HG02678 (cell line): ENCODE results near the gene WDR1.

ENCODE experiments used
- ATAC-seq: cut with Tn5 transposase; IDR thresholded peaks from one replicate; pipeline ENCODE4 v1.9.1; 2021; ENCODE audit warnings: mild to moderate bottlenecking, moderate library complexity; ENCODE audit not compliant: unreplicated experiment

Gene WDR1

DNA sequence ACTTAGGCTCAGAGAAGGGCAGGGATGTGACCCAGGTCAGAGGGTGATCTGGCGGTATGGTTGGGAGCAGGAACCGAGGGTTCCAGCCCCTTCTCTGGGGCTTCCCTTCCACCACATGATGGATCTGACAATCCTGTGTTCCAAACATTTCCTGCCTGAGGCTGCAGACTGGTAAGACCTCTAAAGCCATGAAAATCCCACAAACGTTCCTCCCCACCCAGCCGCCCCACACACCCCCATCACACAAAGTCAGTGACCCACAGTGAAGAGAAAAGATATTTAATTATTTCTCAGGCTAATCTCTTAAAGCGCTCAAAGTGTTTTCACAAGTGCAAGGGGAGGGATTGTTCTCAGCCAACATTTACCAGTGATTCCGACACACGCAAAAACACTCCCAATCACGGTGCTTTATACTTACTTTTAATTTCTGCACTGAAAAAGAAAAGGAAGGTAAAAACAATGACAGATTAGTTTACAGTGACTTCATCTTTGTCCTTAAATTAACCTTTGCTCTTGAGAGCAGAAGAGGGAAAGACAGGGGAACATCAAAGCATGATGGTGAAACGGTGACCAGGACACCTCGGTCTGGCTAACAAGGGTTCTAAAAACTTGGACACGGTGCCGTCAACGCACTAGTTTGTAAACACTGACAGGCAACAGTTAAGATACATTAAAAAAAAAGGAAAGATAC is 42.4 kb downstream of the WDR1 start:
- no peak for ATAC-seq

DNA sequence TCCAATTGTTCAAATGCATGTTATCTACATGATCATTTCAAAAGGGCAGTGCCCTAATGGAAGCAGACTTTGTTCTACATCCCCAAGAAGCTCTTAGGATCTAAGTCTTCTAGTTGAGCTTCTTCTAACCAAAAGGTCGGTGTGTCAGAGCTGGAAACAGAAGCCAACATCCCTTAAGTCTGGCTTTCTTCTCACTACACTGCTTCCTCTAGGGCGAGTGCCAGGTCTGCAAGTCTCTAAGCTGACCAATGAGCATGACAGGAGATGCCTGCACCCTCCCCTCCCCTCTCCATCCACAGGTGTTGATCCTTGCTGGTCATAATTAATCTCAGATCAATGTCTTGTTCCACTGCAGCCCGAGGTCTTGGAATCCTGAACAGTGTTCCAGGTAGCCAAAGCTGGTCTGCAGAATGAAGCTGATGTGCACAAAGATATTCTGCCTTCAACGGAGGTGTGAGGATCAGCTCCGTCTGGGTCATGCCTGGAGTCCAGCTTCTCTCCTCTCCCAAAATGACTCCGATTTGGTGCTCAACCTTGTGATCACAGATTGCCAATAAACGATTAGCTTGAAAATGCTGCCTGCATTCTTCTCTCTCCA is 44.1 kb downstream of the WDR1 start:
- ATAC-seq, result no peak

DNA sequence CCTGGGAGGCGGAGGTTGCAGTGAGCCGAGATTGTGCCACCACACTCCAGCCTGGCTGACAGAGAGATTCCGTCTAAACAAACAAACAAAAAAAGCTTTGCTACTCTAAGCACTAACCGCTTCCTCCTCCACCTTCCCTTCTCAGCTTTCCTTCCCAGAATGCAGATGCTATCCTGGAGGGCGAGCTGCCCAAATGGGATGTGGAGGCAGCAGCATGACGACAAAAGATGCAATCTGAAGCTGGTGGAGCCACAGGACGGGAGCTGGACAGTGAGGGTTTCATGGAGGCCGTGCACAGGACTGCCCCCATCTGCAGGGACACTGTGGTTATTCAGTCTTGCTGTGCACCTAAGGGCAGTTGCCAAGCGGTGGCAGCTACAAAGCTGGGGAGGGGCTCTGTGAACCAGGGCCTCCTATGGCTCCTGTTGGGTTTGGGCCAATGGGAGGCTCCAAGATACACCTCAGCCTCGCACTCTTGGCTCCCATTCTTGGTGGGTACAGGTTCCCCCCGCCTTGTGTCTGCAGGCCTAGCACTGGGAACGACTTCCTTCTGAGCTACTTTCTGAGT is 47.4 kb downstream of the WDR1 start:
- no peak for ATAC-seq

DNA sequence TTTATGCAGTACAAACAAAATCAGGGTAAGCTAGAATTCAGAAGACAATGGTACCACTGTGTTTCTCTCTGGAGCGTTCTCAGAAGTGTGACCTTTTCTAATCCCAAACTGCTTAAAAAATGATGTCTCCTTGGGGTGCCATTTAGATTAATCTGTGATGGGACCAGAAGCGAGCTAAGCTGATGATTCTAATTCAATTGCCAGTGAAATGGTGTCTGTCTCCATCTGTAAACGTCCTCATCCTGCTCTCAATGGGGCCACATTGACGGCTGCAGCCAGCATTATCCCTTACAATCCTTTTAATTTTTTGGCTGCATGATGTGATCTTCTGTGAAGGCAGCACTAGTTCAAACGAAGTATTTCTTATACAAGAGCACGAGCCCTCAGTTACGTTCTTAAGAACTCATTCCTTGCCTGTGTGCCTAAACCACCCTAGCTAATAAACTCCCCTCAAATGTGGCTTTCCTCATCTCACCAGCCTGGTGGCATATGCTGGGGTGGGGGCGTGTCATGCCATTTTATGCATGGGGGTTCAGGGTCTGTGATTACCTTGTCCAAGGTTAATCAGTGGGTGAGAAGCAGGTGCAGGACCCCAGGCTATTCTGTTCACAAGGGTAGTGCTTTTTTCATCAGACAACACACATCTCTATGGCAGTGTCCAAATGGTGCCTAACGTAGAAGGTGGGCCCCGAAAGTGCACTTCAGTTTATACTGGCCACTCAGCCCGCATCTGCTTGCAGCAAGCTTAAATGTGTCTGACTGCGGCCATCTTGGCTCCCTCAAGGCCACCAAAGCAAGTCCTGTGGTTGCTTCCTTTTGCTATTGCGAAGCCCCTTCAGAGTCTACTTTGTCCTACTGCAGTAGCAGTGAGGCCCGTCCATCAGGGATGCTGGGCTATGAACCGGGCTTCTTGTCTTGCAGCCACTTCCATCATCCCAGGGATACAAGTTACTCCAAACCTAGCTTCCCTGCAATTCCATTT is 49.6 kb downstream of the WDR1 start:
- no peak for ATAC-seq

DNA sequence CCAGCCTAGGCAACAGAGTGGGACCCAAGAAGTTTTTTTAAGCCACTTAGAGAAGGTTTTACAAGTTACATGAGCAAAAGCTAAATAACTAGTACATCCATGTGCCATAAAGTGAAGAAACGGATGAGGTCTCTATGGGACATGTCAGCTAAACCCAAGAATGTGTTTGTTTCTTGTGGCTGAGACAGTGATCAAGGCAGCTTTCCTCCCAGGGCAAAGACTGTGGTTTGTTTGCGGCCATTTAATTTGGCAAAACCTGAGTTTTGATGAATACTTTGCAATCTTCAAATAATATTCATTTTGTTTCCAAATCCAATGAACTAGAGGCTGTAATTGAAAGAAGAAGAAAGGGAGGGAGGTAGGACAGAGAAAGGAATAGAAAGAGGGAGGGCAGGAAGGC is 50.4 kb downstream of the WDR1 start:
- no peak for ATAC-seq

DNA sequence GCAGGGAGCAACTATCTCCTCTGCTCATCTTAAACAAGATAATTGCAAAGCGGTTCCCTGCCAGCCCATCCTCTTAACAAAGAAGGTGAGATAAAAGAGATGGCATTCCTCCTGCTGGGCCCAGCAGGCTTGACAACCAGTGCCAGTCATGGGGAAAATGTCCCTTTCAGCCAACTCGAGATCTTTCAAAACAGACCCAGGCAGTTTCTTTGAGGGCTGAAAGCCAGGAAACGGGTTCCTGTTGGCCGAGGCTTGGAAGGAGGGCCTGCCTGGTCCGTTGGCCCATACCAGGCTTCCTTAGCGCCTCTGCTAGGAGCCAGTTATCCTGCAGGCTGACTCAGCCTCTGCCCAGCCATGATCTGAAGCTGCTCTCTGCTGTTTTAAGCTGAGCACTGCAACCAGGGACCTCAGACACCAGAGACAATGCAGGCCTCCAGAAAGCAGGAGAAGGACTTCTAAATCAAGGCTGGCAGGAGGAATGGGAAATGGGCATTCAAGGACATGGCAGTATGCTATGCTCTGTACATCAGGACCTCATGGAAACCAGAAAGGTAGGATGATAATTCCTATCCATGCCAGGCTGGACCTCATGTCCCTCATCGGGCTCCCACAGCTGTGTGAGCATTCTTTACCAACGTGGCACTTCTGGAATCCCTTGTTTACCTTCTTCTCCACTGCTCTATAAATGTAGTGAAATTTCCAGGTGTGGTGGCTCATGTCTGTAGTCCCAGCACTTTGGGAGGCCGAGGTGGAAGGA is 52.9 kb downstream of the WDR1 start:
- no peak for ATAC-seq

DNA sequence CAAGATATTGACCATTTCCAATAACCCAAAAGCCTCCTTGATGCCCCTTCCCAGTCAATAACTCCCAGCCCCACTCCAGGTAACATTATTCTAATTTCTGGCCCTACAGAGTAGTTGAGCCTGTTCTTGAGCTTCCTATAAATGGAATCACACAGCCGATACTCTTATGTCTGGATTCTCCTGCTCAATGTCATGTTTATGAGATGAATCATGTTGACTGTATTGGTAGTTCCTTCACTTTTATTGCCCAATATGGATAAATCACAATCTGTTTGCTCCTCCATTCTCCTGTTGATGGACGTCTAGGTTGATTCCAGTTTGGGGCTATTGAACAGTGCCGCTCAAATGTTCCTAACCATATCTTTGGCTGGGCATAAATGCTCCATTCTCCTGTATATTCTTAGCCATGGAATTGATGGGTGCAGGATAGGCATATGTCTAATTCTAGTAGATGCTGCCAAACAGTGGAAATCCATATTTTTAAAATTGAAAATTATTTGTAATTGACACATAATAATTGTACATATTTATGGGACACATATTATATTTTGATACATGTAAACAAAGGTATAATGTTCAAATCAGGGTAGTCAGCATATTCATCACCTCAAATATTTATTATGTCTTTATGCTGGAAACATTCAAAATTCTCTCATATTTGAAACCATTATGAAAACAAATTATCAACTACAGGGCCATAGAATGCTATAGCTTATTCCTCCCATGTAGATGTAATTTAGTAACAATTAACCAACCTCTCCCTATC is 54.8 kb downstream of the WDR1 start:
- no peak for ATAC-seq

DNA sequence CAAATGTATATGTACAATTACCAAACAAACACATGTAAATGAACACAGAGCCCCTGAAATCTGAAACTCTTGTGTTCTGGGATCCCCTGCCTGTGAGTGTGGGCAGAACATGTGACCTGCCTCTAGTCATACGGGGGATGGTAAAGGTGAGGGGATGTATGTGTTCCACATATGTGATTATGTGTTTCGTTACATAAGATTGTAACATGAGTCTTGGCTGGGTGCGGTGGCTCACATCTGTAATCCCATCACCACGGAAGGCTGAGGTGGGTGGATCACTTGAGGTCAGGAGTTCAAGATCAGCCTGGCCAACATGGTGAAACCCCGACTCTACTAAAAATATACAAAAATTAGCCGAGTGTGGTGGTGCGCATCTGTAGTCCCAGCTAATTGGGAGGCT is 58.2 kb downstream of the WDR1 start:
- no peak for ATAC-seq

DNA sequence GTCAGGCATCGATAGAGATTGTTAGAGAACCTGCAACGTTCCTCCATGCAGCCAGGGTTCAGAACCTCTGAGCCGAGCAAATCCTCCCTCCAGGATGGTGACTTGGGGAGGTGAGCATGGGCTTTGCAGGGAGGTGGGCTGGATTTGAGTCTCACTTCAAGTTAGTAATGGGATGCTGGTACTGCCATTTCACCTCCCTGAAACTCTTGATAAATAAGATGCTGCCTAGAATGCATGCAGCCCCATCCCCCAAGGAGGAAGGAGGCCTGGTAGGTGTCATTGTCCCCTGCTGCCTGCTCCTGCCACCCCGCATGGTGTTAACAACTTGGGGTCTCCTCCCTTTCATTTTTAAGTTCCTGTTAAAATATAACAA is 59.6 kb downstream of the WDR1 start:
- no peak for ATAC-seq

DNA sequence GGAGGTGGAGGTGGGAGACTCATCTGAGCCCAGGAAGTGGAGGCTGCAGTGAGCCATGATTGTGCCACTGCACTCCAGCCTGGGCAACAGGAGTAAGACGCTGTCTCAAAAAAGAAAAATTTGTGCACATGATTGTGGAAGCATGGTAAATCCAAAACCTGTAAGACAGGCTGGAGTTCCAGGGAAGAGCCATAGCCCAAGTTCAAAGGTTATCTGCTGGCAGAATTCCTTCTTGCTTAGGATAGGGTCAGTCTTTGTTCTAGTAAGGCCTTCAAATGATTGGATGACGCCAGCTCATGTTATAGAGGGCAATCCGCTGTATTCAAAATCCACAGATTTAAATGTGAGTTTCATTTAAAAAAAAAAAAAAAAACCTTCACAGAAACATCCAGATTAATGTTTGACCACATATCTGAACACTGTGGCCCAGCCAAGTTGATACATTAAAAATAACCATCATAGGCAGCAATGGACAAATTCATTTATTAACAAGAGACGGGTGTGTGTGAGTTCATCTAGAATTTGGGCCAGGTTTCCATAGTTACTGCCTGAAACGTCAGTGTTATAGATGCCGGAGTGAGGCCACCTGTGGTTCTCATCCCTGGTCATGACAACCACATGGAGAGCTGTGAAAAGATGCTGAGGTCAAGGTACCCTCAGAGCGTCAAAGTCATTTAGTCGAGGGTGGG is 60.1 kb downstream of the WDR1 start:
- no peak for ATAC-seq

DNA sequence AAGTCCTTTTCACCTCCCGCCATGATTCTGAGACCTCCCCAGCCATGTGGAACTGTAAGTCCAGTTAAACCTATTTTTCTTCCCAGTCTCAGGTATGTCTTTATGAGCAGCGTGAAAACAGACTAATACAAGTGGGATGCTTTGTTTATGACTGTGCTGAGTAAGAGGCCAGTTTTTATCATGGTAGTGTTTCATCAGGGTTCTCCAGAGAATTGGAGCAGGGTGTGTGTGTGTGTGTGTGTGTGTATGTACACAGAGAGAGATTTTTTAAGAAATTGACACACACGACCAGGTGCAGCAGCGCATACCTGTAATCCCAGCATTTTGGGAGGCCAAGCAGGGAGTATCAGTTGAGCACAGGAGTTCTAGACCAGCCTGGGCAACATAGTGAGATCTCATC is 60.7 kb downstream of the WDR1 start:
- ATAC-seq, result no peak

DNA sequence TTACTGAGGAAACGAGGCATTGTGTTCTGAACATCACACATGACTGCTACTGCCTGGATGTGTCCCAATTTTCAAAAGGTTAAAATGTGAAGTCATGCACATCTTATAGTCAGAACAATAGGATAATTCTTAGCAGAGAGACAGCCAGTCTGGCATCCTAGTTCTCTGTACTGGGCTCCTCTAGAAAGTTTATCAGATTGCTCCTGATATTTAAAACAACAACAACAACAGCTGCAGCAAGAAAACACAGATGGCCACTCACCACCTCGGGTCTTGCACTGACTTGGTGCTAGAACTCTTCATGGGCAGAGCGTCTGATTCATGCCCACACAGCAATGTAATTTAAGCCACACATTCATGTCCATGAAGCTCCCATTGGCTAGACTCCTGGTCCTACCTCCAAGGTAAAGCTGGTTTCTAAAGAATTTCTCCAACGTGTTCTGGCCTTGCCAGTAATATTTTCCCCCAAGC is 62.0 kb downstream of the WDR1 start:
- no peak for ATAC-seq

DNA sequence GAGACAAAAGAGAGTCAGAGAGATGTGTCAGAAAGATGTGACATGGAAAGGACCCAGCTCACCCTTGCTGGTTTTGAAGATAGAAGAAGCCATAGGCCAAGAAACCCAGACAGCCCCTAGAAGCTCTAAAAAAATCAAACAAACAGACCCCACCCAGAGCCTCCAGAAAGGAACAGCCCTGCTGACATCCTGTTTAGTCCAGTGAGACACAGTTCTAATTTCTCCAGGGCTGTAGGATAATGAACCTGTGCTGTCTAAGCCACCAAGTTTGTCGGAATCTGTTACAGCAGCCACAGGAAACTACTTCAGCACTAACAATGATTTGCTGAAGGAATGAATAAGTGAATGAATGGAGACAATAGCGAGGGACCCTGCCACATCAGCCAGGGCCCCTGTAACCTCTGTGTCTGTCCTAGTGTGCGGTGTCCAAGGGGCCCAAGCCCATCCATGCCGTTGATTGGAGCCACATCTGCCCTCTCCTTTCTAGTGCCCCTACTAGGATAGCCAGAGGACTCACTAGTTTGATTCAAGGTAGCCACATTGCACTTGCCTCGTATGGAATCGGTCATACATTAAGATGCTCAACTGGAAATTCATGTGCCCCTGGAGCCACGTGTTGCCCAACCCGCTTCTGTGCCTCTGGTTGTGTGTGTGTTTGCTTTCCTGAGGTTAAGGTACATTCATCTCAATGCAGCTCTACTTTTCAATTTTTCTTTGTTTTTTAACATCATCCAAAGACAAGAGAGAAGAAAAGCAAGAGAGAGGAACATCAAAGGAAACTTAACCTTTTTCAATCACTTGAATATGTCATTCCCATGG is 62.8 kb downstream of the WDR1 start:
- no peak for ATAC-seq

DNA sequence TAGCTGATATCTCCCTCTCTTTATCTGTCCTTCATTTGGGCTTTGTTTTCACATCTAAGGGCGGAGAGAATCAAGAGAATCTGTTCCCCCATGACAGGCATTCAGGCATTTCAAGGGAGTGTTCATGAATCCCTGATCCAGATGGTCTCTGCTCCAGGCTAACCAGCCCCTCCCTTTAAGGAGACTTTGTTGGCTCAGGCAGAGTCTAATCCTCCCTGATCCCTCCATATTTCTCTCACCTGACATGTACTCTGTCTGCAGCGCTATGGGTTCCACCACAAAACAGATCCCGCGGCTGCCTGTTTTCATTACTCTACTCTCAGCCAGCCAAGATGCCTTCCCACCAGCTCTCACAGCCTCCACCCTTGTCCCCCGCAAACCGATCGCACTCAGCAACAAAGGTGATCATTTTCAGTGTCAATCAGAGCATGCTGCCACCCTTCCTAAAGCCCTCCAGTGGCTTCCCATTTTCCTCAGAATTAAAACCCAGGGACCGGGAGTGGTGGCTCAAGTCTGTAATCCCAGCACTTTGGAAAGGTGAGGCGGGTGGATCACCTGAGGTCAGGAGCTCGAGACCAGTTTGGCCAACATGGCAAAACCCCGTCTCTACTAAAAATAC is 65.0 kb downstream of the WDR1 start:
- no peak for ATAC-seq

DNA sequence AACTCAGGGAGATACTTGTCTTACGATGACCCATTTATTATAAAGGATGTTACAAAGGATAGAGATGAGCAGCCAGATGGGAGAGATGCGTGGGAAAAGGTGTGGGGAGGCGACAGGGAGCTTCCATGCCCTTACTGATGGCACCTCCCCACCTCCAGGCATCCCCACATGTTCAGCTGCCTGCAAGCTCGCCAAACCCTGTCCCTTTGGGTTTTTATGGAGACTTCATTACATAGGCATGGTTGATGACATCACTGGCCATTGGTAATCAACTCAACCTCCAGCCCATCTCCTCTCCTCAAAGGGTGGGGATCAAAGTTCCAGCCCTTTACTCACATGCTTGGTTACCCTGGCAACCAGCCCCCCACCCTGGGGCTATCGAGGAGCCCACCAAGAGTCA is 65.9 kb downstream of the WDR1 start:
- ATAC-seq, result no peak

DNA sequence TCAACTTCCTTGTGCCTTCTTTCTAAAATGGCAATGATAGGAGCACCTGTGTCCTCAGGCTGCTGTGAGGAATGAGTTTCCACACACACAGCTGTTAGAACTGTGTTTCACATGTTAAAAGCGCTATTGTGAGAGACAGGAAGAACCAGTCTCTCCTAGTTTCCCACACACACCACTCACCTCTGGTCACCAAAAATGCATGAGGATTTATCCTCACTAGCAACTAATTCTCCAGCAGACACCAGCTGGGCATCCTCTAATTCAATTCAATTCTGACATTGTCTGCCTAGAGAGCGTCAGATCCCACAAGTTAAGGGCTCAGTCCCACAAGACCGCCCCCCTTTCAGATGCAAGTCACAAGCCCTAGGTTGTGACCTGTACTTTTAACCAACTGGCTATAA is 66.3 kb downstream of the WDR1 start:
- ATAC-seq, result no peak

DNA sequence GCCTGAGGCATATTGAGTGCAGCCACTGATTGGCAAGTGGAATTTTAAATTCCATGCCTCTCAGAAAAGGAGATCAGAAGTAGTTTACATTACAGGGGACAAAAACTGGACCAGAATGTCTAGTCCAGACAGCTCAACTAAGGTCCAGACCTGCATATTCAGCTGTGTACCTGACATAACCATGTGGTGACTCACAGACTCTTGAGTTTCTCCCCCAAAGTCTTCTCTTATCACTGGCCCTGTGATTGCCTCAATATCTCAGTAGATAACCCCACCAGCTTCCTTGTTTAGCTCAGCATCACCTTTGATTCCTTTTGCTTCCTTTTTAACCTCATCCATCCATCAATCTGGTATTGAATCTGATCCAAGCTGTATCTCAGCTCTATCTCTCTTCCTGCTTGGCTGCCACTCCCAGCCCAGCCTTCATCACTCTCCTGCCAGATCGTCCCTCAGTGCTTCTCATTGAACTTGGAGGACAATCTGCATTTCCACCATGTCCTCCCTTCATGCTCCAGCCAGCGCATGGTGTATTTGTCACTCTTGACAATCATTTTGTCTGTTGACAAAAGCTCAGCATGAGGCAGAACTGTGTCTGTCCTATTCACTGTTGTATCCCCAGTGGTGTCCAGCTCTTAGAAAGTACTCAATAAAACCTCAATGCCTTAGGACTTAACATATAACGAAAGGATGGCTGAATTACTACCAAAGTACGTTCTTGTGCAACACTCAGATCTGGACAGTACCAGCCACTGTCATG is 67.5 kb downstream of the WDR1 start:
- ATAC-seq, result no peak
